Jurkat, Clone E6-1 (cell line): ENCODE data around the gene ZFP69. TPM values are rescaled to one million over a fixed set of nuclear protein-coding genes. Genes with fewer than 3 reads are reported as not detected.

Source experiments
- DNase-seq: peaks from one replicate; pipeline ENCODE4 v3.0.0-alpha.2; 2011; ENCODE audit warnings: low read depth, low spot score
- H3K4me3 ChIP-seq: 2 replicates; pipeline ENCODE4 v1.5.1; 2011; ENCODE audit warnings: mild to moderate bottlenecking, low read length, control low read depth, moderate library complexity
- polyA plus RNA-seq: library from polyadenylated mRNA; unstranded; fragments of >200 nt; gene quantifications from one replicate; pipeline ENCODE4 v1.2.1, GENCODE V29; 2012; ENCODE audit warnings: missing spikeins; ENCODE audit not compliant: insufficient read length, insufficient read depth

ZFP69 gene
- polyA plus RNA-seq: 0.42 TPM

GRCh38 chr1:40476924-40477677, at the start of gene ZFP69:
TSS of gene ZFP69 (plus strand) at chr1:40477290. CDS start at chr1:40479362, 2,072 bp downstream.
- DNase-seq: no peak
- H3K4me3 ChIP-seq: no peak within 1 kb of the TSS

DNA sequence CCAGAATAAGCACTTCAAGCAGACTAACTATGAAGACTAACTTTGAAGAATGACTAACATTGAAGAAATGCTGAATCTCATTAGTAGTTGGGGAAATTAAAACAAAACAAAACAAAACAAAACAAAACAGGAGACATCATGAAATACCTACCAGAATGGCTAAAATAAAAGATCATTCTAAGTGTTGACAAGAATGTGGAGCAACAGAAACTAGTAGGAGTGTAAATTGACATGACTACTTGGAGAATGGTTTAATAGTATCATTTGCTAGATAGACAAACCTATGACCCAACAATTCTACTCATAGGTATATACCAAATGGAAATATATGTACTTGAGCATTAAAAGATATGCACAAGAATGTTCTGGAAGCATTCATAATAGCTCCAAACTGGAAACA, 45.7 kb upstream of the ZFP69 start:
- no peak for DNase-seq
- H3K4me3 ChIP-seq: no peak overlapping the region

DNA sequence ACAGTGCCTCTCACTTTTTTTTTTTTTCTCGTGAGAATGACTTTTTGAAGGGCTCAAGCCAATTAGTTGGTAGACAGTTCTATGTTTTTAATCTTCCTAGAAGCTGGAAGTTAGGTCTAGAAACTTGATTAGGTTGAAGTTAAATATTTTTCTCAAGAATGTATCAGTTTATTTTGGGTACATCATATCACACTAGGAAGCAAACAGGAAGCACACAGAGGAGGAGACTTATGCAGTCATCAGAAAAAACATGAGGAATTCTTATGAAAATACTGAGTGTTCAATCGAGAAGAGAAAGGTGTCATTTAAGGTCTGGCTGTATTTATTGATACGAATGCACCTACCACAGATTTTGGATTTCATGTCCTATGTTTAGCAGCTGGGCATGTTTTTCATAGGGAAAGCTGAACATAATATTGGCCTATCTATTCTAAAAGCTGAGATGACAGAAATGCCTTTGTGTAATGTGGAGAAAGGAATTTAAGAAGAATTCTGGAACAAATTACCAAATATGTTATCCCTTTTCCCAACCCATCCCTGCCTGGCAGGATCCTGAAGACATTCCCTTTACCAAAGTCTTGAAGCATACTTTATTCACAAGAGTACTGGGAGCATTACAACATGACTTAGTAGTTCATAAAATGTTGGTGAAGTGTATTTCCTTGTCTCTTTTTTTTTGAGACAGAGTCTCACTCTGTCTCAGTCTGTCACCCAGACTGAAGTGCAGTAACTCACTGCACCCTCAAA, 44.3 kb upstream of the ZFP69 start:
- no peak overlapping the region for H3K4me3 ChIP-seq
- DNase-seq: no peak

DNA sequence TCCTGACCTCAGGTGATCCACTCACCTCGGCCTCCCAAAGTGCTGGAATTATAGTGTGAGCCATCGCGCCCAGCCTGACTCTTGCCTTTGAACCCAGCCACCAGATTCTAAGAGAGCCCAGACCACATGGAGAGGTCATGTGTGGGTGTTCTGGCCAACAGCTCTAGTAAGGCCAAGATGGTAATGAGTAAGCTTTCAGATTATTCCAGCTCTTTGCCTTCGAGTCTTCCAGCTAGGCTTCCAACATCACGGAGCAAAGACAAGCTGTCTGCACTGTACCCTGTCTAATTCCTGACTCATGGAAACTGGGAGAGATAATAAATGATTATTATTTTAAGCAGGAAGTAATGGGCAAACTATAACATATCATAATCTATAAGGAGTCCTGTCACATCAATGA, 41.6 kb upstream of the ZFP69 start:
- no peak overlapping the region for H3K4me3 ChIP-seq
- DNase-seq: no peak

- no peak overlapping the region for H3K4me3 ChIP-seq
- no peak for DNase-seq
These were observed 41.2 kb upstream of the ZFP69 start for GRCh38 chr1:40435876-40436275.

- no peak overlapping the region for H3K4me3 ChIP-seq
- DNase-seq: peak; percentile 24
These were observed 38.6 kb upstream of the ZFP69 start for GRCh38 chr1:40438391-40439015.

DNA sequence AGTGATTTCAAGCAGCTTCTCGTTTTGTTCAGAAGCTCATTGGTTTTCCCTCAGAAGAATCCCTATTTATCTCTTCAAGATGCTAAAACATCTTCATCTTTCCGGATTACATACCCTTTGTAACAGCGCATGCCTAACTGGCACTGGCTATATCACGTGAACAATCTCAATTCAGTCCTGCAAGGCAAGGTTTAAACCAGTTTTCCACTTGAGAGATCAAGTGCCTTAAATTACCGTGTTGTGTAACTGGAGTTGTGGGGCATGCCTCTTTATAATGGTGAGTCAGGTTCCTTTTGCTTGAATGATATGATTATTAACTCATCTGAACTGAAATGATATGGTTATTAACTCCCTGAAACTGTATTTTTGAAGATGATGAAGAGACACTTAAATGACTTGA, 37.8 kb upstream of the ZFP69 start:
- no peak overlapping the region for H3K4me3 ChIP-seq
- DNase-seq: no peak

DNA sequence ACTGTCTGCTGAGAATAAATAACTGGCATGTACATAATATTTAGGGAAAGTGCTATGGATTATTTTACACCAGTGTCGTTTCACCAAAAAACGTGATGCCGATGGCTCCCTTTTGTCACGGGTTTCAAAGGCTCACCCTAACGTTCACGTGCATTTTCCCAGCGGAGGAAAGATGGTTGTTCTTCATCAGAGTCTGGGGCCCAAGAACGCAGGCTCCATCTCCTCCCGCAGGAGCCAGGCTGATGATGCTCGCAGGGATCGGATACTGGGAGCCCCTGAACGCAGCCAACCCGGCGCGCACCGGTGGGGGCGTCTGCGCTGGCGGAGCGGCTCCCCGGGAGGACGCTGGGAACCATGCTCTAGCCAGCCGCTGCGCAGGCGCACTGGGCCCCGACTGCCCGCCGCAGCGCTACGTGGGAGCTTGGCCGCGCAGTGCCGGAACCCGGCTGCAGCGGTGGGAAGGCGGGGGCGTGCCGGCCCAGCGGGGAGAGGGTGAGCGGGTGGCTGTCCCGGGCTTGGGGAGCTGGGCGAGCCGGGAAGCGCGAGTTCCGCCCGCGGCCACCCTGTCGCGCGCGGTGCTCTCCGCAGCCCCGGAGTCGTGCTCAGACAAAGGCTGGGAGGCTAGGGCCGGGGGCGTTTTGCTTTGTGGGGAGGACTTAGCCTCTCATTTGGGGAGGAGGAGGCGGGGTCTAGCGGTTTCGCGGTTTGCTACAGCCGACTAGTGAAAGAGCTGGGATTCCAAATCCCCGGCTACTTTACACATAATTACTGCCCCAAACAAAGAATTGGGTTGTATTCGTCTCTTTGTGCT, 27.2 kb upstream of the ZFP69 start, which contains the start of gene ZFP69B:
Gene ZFP69B, plus strand, starts transcription at position 793 of the 811 bp plus-strand sequence. CDS start 486 bp downstream, outside the sequence.
- peak; percentile 79 for DNase-seq
- peak within 1 kb of the TSS; percentile 53 for H3K4me3 ChIP-seq

GRCh38 chr1:40450495-40451237, 26.4 kb upstream of the ZFP69 start:
- DNase-seq: no peak
- H3K4me3 ChIP-seq: peak overlapping the region; percentile 53

GRCh38 chr1:40451238-40451585, 25.9 kb upstream of the ZFP69 start:
- no peak overlapping the region for H3K4me3 ChIP-seq
- DNase-seq: no peak

DNA sequence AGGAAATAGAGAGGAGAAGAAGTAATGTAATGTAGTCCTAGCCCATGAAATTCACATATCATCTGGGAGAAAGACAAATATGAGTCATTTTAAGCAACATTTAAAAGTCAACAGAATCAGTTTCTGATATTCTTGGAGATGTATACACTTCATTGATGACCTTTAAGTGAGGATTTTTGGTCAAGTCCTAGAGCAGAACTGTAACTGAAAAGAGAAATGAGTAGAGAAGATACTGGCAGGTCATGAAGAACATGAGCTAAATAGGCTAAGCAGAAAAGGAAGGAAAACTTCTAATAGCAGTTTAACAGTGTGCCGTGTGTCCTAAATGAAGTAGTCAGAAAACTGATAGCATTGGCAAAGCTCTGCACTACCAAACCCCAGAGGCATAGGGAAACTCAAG, 22.2 kb upstream of the ZFP69 start:
- DNase-seq: no peak
- no peak overlapping the region for H3K4me3 ChIP-seq

DNA sequence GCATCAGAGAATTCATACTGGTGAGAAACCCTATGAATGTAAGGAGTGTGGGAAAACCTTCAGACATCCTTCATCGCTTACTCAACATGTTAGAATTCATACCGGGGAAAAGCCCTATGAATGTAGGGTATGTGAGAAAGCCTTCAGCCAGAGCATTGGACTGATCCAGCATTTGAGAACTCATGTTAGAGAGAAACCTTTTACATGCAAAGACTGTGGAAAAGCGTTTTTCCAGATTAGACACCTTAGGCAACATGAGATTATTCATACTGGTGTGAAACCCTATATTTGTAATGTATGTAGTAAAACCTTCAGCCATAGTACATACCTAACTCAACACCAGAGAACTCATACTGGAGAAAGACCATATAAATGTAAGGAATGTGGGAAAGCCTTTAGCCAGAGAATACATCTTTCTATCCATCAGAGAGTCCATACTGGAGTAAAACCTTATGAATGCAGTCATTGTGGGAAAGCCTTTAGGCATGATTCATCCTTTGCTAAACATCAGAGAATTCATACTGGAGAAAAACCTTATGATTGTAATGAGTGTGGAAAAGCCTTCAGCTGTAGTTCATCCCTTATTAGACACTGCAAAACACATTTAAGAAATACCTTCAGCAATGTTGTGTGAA, 14.0 kb upstream of the ZFP69 start:
- no peak for DNase-seq
- no peak overlapping the region for H3K4me3 ChIP-seq

DNA sequence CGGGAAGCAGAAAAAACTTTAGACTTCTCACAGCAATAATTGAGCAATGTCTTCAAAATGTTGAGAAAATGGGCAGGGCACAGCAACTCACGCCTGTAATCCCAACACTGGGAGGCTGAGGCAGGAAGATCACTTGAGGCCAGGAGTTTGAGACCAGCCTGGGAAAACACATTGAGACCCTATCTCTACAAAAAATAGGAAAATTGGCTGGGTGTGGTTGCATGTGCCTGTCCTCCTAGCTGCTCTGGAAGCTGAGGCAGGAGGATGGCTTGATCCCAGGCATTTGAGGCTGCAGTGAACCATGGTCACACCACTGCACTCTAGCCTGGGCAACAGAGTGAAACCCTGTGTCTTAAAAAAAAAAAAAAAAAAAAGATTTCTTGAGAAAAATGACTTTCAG, 7.8 kb upstream of the ZFP69 start:
- no peak overlapping the region for H3K4me3 ChIP-seq
- no peak for DNase-seq

DNA sequence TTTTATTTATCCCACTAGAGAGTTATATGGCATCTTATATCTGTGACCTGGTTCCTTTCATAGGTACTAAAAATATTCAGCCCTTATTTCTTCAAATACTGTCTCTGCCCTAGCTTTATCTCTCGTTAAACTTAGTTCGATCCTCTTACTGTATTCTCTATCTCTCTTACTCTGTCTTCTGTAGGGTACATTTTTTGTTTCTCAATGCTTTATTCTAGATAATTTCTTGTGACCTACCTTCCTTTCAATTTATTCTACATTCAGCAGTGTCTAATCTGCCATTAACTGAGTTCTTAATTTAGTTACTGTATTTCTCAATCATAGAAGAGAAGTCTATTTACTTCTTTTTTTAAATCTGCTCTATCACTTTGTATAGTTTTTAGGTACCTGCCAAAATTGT, 1.8 kb upstream of the ZFP69 start:
- DNase-seq: no peak
- no peak overlapping the region for H3K4me3 ChIP-seq

DNA sequence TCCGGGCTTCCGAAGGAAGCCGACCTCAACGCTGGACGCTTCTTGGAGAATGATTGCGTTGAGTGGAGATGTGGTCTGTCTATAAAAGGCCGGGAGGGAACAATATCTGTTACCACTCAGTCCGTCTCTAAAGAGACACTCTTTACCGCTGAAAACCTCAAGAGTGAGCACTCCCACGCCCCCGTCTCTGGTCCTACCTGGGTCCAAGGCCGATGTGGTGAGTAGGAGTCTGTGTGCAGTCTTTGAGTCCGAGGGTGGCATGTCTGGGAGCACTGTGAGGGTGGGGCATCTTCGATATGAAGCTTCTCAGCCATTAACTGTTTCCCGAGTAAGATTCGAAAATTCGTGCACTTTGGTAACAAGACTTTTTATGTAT, 576 bp downstream of the ZFP69 start:
- no peak overlapping the region for H3K4me3 ChIP-seq
- no peak for DNase-seq

- no peak overlapping the region for H3K4me3 ChIP-seq
These were observed 1.2 kb downstream of the ZFP69 start for GRCh38 chr1:40478276-40478675.

GRCh38 chr1:40479156-40479555, 2.1 kb downstream of the ZFP69 start:
- H3K4me3 ChIP-seq: no peak overlapping the region
- no peak for DNase-seq

More at GRCh38 chr1:40478276-40478675, 1.2 kb downstream of the ZFP69 start:
- DNase-seq: no peak

GRCh38 chr1:40495315-40495903, 18.3 kb downstream of the ZFP69 start:
- H3K4me3 ChIP-seq: no peak overlapping the region
- DNase-seq: no peak
